ENCODE results near the gene ATP6V1D.

ATP6V1D gene

DNA sequence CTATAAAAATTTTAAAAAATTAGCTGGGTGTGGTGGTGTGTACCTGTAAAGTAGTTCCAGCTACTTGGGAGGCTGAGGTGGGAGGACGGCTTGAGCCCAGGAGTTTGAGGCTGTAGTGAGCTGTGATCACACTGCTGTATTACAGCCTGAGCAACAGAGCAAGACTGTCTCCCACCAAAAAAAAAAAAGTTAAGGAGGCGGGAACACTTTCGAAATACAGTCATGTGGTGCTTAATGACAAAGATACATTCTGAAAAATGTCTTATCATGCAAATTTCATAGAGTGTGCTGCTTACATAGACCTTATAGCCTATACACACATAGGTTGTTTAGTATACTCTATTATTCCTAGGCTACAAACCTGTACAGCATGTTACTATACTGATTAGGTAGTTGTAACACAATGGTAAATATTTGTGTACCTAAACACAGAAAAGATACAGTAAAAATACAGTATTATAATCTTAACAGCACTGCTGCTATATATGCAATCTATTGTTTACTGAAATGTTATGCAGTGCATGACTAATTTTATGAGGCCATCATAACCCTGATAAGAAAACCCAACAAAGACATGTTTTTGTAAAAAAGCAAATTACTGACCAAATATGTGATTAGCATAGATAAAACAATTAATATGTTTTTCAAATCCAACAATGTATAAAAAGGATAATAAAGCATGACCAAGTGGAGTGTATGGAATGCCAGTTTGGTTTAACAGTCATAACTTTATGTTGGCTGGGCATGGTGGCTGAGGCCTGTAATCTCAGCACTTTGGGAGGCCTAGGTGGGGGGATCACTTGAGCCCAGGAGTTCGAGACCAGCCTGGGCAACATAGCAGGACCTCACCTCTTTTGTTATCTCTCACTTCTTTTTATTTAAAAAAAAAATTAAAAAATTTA lies 11.9 kb upstream of the ATP6V1D start:
- H3K4me3 ChIP-seq (ENCODE audit: control insufficient read depth, low read depth, low read length): no peak overlapping the region
- TF ChIP-seq CTCF (conservative IDR thresholded peaks at IDR 0.05; ENCODE audit: control insufficient read depth, insufficient read depth, low read depth, low read length): no peak
- DNase-seq (ENCODE audit: low read depth): peak; percentile 9

- DNase-seq (ENCODE audit: low read depth): peak; percentile 74
Observed at GRCh38 chr14:67370830-67371229, 11.2 kb upstream of the ATP6V1D start.

DNA sequence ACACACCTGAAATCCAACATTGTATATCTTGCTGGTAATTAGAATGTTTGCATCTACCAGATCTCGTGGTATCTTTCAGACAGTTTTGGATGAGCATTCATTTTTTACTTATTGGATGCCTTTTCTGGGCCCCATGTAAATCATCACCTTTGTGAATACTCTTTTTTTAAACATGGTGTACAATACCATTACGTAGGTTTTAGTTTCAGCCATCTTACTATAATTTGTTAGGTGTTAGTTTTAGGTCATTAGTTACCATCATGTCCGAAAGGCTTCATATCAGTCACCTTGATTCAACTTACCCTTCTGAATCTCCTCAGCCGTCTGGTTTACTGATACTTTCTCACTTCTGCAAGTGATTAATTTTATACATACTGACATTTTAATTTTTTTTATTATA lies 5.9 kb upstream of the ATP6V1D start:
- DNase-seq (ENCODE audit: low read depth): no peak
- no peak for TF ChIP-seq CTCF (conservative IDR thresholded peaks at IDR 0.05; ENCODE audit: control insufficient read depth, insufficient read depth, low read depth, low read length)
- H3K4me3 ChIP-seq (ENCODE audit: control insufficient read depth, low read depth, low read length): no peak overlapping the region

More at GRCh38 chr14:67370830-67371229, 11.2 kb upstream of the ATP6V1D start:
- no peak overlapping the region for H3K4me3 ChIP-seq (ENCODE audit: control insufficient read depth, low read depth, low read length)
- TF ChIP-seq CTCF (conservative IDR thresholded peaks at IDR 0.05; ENCODE audit: control insufficient read depth, insufficient read depth, low read depth, low read length): no peak

- DNase-seq (ENCODE audit: low read depth): no peak
- no peak for TF ChIP-seq CTCF (conservative IDR thresholded peaks at IDR 0.05; ENCODE audit: control insufficient read depth, insufficient read depth, low read depth, low read length)
- peak overlapping the region; percentile 96 for H3K4me3 ChIP-seq (ENCODE audit: control insufficient read depth, low read depth, low read length)
Observed at GRCh38 chr14:67360470-67361206, 1.0 kb upstream of the ATP6V1D start.

- DNase-seq (ENCODE audit: low read depth): peak; percentile 50
- H3K4me3 ChIP-seq (ENCODE audit: control insufficient read depth, low read depth, low read length): peak overlapping the region; percentile 96
- no peak for TF ChIP-seq CTCF (conservative IDR thresholded peaks at IDR 0.05; ENCODE audit: control insufficient read depth, insufficient read depth, low read depth, low read length)
Observed at GRCh38 chr14:67358924-67359774, 455 bp downstream of the ATP6V1D start.

- H3K4me3 ChIP-seq (ENCODE audit: control insufficient read depth, low read depth, low read length): peak overlapping the region; percentile 96
- DNase-seq (ENCODE audit: low read depth): peak; percentile 58
- no peak for TF ChIP-seq CTCF (conservative IDR thresholded peaks at IDR 0.05; ENCODE audit: control insufficient read depth, insufficient read depth, low read depth, low read length)
Observed at GRCh38 chr14:67357969-67358354, 1.6 kb downstream of the ATP6V1D start.

Measured in fibroblast of mammary gland (primary cell).